K562 (cell line): ENCODE measurements around the gene MED15. TPM values are rescaled to one million over a fixed set of nuclear protein-coding genes. Genes with fewer than 3 reads are reported as not detected.
"Not testable (repeated sequence)": the region's sequence is repeated elsewhere in the genome, so short reads cannot be mapped to it uniquely, and the experiment has no call there.

Source experiments
- ZNF668 ChIP-seq: fragments of 250-450 bp; sonication (Bioruptor Pico); IDR thresholded peaks from 2 replicates; pipeline ENCODE4 v1.8.0; 2022; ENCODE audit warnings: mild to moderate bottlenecking, inconsistent platforms
- ZNF707 ChIP-seq: fragments of 250-450 bp; sonication (Bioruptor Pico); conservative IDR thresholded peaks from 2 replicates; pipeline ENCODE4 v1.8.0; 2022; ENCODE audit warnings: inconsistent platforms, mild to moderate bottlenecking, moderate library complexity
- polyA plus RNA-seq, 8 experiments: library from polyadenylated mRNA; depleted of rRNA in 4 of 8; stranded (reverse) in 5 of 8; unstranded in 3 of 8; fragments of >200 nt; fragmentation: Nextera tagmentation in 2 of 8; fragmentation: Illumina TruSeq in 1 of 8; extraction: Ambion mirVana in 2 of 8; extraction: Trizol in 1 of 8; gene quantifications; 2 replicates each; pipeline versions ENCODE4 v1.2.1 to v1.2.3, GENCODE V29; 2011 to 2014; ENCODE audit warnings: inconsistent platforms in 1 of 8, missing spikeins in 1 of 8
- total RNA-seq, 7 experiments: library from RNA; depleted of rRNA in 6 of 7; stranded (reverse); fragments of >200 nt in 6 of 7; fragmentation: Illumina TruSeq in 2 of 7; extraction: Trizol in 2 of 7; gene quantifications; 2 replicates each; pipeline versions ENCODE4 v1.2.1 to v1.2.3, GENCODE V29; 2011 to 2021; ENCODE audit warnings: low replicate concordance in 1 of 7
- TF ChIP-seq, protein P1 (sequence below), 2 experiments: fragments of 450-650 bp in 1 of 2; sonication (generic) in 1 of 2; formaldehyde crosslinking in 1 of 2; IDR thresholded peaks; 2 replicates each; pipeline versions ENCODE4 v1.7.1 to v1.9.0; 2016 to 2022; ENCODE audit warnings: inconsistent platforms in 1 of 2, mild to moderate bottlenecking in 1 of 2, missing genetic modification reagents in 1 of 2

MED15 gene
- total and polyA plus RNA-seq, 9 of the 15 experiments (the other 6 are each of a cell fraction or from before 2014, with no cell fraction given), result 4.0 to 271 (median 60.1) TPM

DNA sequence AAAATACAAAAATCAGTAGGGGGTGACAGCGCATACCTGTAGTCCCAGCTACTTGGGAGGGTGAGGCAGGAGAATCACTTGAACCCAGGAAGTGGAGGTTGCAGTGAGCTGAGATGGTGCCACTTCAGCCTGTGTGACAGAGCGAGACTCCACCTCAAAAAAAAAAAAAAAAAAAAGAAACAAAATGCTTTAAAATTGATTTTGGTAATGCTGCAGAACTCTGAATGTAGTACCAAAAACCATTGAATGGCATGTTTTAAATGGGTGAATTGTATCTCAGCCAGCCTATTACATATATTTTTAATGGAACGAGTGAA lies 37.9 kb downstream of the MED15 start (continued):
- TF ChIP-seq, protein P1, sequence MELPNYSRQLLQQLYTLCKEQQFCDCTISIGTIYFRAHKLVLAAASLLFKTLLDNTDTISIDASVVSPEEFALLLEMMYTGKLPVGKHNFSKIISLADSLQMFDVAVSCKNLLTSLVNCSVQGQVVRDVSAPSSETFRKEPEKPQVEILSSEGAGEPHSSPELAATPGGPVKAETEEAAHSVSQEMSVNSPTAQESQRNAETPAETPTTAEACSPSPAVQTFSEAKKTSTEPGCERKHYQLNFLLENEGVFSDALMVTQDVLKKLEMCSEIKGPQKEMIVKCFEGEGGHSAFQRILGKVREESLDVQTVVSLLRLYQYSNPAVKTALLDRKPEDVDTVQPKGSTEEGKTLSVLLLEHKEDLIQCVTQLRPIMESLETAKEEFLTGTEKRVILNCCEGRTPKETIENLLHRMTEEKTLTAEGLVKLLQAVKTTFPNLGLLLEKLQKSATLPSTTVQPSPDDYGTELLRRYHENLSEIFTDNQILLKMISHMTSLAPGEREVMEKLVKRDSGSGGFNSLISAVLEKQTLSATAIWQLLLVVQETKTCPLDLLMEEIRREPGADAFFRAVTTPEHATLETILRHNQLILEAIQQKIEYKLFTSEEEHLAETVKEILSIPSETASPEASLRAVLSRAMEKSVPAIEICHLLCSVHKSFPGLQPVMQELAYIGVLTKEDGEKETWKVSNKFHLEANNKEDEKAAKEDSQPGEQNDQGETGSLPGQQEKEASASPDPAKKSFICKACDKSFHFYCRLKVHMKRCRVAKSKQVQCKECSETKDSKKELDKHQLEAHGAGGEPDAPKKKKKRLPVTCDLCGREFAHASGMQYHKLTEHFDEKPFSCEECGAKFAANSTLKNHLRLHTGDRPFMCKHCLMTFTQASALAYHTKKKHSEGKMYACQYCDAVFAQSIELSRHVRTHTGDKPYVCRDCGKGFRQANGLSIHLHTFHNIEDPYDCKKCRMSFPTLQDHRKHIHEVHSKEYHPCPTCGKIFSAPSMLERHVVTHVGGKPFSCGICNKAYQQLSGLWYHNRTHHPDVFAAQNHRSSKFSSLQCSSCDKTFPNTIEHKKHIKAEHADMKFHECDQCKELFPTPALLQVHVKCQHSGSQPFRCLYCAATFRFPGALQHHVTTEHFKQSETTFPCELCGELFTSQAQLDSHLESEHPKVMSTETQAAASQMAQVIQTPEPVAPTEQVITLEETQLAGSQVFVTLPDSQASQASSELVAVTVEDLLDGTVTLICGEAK (IDR thresholded peaks at IDR 0.05), result not testable (repeated sequence)
- TF ChIP-seq, protein P1 (CRISPR knock-in tag; IDR thresholded peaks at IDR 0.05), result peak; percentile 56; the same call in 1 of the 2 replicates
- TF ChIP-seq ZNF668 (CRISPR knock-in tag) (0 out of 2 replicates have a peak, but pooled peaks have one; percentile 67), ZNF707 (CRISPR knock-in tag) (0 out of 2 replicates have a peak, but pooled peaks have one; percentile 5)
